HepG2 (cell line): ENCODE data around the gene CD276. TPM values are rescaled to one million over a fixed set of nuclear protein-coding genes. Genes with fewer than 3 reads are reported as not detected.

Experiments
- EZH2 ChIP-seq: conservative IDR thresholded peaks from 2 replicates; pipeline ENCODE4 v1.6.1; 2012; ENCODE audit warnings: mild to moderate bottlenecking, low read depth, low read length, moderate library complexity
- IRF2 ChIP-seq: IDR thresholded peaks from 2 replicates; pipeline ENCODE4 v1.6.1; 2018; ENCODE audit warnings: missing genetic modification reagents, missing compliant biosample characterization
- KDM5B ChIP-seq: sonication (generic); formaldehyde crosslinking; IDR thresholded peaks from 2 replicates; pipeline ENCODE4 v1.4.0; 2020; ENCODE audit warnings: missing genetic modification reagents, mild to moderate bottlenecking, borderline replicate concordance
- LCORL ChIP-seq, 2 experiments: fragments of 450-650 bp in 1 of 2; sonication (generic) in 1 of 2; formaldehyde crosslinking in 1 of 2; IDR thresholded peaks; 2 replicates each; pipeline versions ENCODE4 v1.5.0 to v1.6.1; 2017 to 2020; ENCODE audit warnings: antibody characterized with exemption in 1 of 2, missing genetic modification reagents in 1 of 2
- NCOR1 ChIP-seq: fragments of 200-600 bp; sonication (generic); IDR thresholded peaks from 2 replicates; pipeline ENCODE4 v1.7.0; 2017; ENCODE audit warnings: antibody characterized with exemption, low read length, borderline replicate concordance
- SMARCE1 ChIP-seq: fragments of 450-650 bp; IDR thresholded peaks from 2 replicates; pipeline ENCODE4 v1.6.1; 2017; ENCODE audit warnings: borderline replicate concordance
- SP140L ChIP-seq: sonication (generic); formaldehyde crosslinking; IDR thresholded peaks from 2 replicates; pipeline ENCODE4 v1.4.0; 2020; ENCODE audit warnings: missing genetic modification reagents, borderline replicate concordance
- TGIF2 ChIP-seq: IDR thresholded peaks from 2 replicates; pipeline ENCODE4 v1.6.1; 2016; ENCODE audit warnings: control low read depth, missing compliant biosample characterization
- THAP11 ChIP-seq: IDR thresholded peaks from 2 replicates; pipeline ENCODE4 v1.6.1; 2016; ENCODE audit warnings: missing biosample characterization, missing genetic modification reagents
- ZBTB21 ChIP-seq: sonication (generic); formaldehyde crosslinking; IDR thresholded peaks from 2 replicates; pipeline ENCODE4 v1.4.0; 2020; ENCODE audit warnings: missing genetic modification reagents
- ZFP82 ChIP-seq: sonication (generic); formaldehyde crosslinking; IDR thresholded peaks from 2 replicates; pipeline ENCODE4 v1.5.1; 2020; ENCODE audit warnings: mild to moderate bottlenecking, missing genetic modification reagents, borderline replicate concordance
- ZNF20 ChIP-seq: sonication (generic); formaldehyde crosslinking; IDR thresholded peaks from 2 replicates; pipeline ENCODE4 v1.4.0; 2020; ENCODE audit warnings: mild to moderate bottlenecking, moderate library complexity, missing genetic modification reagents
- ZNF24 ChIP-seq: fragments of 450-650 bp; IDR thresholded peaks from 2 replicates; pipeline ENCODE4 v1.6.1; 2017; ENCODE audit warnings: antibody characterized with exemption, mild to moderate bottlenecking
- ZNF337 ChIP-seq: sonication (generic); formaldehyde crosslinking; IDR thresholded peaks from 2 replicates; pipeline ENCODE4 v1.5.1; 2020; ENCODE audit warnings: missing genetic modification reagents, low read depth, mild to moderate bottlenecking, borderline replicate concordance
- ZNF670 ChIP-seq: sonication (generic); formaldehyde crosslinking; IDR thresholded peaks from 2 replicates; pipeline ENCODE4 v1.8.0; 2022; ENCODE audit warnings: mild to moderate bottlenecking, missing genetic modification reagents, borderline replicate concordance
- ZNF773 ChIP-seq: sonication (generic); formaldehyde crosslinking; IDR thresholded peaks from 2 replicates; pipeline ENCODE4 v1.4.0; 2020; ENCODE audit warnings: missing genetic modification reagents, borderline replicate concordance
- ZSCAN22 ChIP-seq: sonication (generic); formaldehyde crosslinking; IDR thresholded peaks from 2 replicates; pipeline ENCODE4 v1.4.0; 2020; ENCODE audit warnings: mild to moderate bottlenecking, missing genetic modification reagents
- polyA plus RNA-seq, 8 experiments: library from polyadenylated mRNA; depleted of rRNA in 3 of 8; stranded (reverse) in 7 of 8; unstranded in 1 of 8; fragments of >200 nt; fragmentation: Illumina TruSeq in 4 of 8; extraction: Trizol in 4 of 8; gene quantifications; 2 replicates each; pipeline versions ENCODE4 v1.2.1 to v1.2.3, GENCODE V29; 2011 to 2016; ENCODE audit warnings: low read depth in 4 of 8, missing spikeins in 1 of 8, mixed read lengths in 1 of 8; ENCODE audit not compliant: insufficient read depth in 1 of 8
- total RNA-seq, 5 experiments: library from RNA; depleted of rRNA; stranded (reverse); fragments of >200 nt; fragmentation: Illumina TruSeq; extraction: Trizol; gene quantifications; 2 replicates each; pipeline ENCODE4 v1.2.3, GENCODE V29; 2016; ENCODE audit warnings: low read depth in 1 of 5
- TF ChIP-seq, protein P1 (sequence below): sonication (generic); IDR thresholded peaks from 2 replicates; pipeline ENCODE4 v1.6.1; 2016; ENCODE audit warnings: low read depth, borderline replicate concordance
- TF ChIP-seq, protein P2 (sequence below): sonication (generic); formaldehyde crosslinking; IDR thresholded peaks from 2 replicates; pipeline ENCODE4 v1.4.0; 2020; ENCODE audit warnings: mild to moderate bottlenecking, missing genetic modification reagents, borderline replicate concordance
- TF ChIP-seq, protein P3 (sequence below): sonication (generic); formaldehyde crosslinking; IDR thresholded peaks from 2 replicates; pipeline ENCODE4 v1.5.0; 2020; ENCODE audit warnings: mild to moderate bottlenecking, missing genetic modification reagents, moderate library complexity
- TF ChIP-seq, protein P4 (sequence below): sonication (generic); formaldehyde crosslinking; IDR thresholded peaks from 2 replicates; pipeline ENCODE4 v1.4.0; 2020; ENCODE audit warnings: missing genetic modification reagents

The CD276 gene
- total and polyA plus RNA-seq, 2 of the 13 experiments (the other 11 are each of a cell fraction or from before 2014, with no cell fraction given), result 24.6 to 55.2 TPM

DNA sequence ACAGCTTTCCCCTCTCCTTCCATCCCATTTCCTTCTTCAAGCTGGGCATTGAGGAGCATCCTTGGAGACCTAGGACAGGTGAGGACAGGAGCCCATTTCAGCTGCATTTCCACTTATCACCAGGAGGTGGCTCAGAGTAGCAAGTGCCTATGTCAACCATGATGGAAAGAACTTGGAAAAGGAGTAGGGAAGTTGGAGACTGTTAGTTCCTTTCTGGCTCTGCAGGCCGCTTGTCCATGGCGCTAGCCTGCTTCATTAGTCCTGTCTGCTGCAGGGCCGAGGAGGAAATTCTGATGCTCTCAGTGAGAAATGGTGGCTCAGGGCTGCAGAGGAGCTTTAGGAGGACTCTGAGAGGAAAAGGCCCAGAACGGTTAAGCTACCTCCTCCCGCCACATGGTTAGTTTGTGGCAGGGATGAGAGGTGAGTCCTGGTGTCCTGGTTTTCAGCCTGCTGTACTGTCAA, 7.0 kb upstream of the CD276 start (continued):
- TF ChIP-seq LCORL (IDR thresholded peaks at IDR 0.05) (no peak), LCORL (CRISPR knock-in tag; IDR thresholded peaks at IDR 0.05) (no peak), NCOR1 (no peak), ZSCAN22 (no peak), KDM5B (no peak), SMARCE1 (no peak), ZNF20 (CRISPR knock-in tag) (no peak), IRF2 (CRISPR knock-in tag) (0 out of 2 replicates have a peak, but pooled peaks have one; percentile 27), ZNF24 (no peak), ZFP82 (CRISPR knock-in tag) (no peak), ZNF773 (CRISPR knock-in tag) (no peak), THAP11 (CRISPR knock-in tag) (no peak), SP140L (CRISPR knock-in tag) (no peak), ZNF337 (CRISPR knock-in tag) (no peak), ZNF670 (CRISPR knock-in tag) (no peak), ZBTB21 (no peak), TGIF2 (peak; percentile 67; the same call in 1 of the 2 replicates), EZH2 (no peak)
- TF ChIP-seq, protein P1, sequence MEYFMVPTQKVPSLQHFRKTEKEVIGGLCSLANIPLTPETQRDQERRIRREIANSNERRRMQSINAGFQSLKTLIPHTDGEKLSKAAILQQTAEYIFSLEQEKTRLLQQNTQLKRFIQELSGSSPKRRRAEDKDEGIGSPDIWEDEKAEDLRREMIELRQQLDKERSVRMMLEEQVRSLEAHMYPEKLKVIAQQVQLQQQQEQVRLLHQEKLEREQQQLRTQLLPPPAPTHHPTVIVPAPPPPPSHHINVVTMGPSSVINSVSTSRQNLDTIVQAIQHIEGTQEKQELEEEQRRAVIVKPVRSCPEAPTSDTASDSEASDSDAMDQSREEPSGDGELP, result no peak
- TF ChIP-seq, protein P2, sequence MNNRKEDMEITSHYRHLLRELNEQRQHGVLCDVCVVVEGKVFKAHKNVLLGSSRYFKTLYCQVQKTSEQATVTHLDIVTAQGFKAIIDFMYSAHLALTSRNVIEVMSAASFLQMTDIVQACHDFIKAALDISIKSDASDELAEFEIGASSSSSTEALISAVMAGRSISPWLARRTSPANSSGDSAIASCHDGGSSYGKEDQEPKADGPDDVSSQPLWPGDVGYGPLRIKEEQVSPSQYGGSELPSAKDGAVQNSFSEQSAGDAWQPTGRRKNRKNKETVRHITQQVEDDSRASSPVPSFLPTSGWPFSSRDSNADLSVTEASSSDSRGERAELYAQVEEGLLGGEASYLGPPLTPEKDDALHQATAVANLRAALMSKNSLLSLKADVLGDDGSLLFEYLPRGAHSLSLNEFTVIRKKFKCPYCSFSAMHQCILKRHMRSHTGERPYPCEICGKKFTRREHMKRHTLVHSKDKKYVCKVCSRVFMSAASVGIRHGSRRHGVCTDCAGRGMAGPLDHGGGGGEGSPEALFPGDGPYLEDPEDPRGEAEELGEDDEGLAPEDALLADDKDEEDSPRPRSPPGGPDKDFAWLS (CRISPR knock-in tag), result no peak
- TF ChIP-seq, protein P3, sequence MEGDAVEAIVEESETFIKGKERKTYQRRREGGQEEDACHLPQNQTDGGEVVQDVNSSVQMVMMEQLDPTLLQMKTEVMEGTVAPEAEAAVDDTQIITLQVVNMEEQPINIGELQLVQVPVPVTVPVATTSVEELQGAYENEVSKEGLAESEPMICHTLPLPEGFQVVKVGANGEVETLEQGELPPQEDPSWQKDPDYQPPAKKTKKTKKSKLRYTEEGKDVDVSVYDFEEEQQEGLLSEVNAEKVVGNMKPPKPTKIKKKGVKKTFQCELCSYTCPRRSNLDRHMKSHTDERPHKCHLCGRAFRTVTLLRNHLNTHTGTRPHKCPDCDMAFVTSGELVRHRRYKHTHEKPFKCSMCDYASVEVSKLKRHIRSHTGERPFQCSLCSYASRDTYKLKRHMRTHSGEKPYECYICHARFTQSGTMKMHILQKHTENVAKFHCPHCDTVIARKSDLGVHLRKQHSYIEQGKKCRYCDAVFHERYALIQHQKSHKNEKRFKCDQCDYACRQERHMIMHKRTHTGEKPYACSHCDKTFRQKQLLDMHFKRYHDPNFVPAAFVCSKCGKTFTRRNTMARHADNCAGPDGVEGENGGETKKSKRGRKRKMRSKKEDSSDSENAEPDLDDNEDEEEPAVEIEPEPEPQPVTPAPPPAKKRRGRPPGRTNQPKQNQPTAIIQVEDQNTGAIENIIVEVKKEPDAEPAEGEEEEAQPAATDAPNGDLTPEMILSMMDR (CRISPR knock-in tag), result peak; percentile 88
- TF ChIP-seq, protein P4, sequence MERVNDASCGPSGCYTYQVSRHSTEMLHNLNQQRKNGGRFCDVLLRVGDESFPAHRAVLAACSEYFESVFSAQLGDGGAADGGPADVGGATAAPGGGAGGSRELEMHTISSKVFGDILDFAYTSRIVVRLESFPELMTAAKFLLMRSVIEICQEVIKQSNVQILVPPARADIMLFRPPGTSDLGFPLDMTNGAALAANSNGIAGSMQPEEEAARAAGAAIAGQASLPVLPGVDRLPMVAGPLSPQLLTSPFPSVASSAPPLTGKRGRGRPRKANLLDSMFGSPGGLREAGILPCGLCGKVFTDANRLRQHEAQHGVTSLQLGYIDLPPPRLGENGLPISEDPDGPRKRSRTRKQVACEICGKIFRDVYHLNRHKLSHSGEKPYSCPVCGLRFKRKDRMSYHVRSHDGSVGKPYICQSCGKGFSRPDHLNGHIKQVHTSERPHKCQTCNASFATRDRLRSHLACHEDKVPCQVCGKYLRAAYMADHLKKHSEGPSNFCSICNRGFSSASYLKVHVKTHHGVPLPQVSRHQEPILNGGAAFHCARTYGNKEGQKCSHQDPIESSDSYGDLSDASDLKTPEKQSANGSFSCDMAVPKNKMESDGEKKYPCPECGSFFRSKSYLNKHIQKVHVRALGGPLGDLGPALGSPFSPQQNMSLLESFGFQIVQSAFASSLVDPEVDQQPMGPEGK (CRISPR knock-in tag), result no peak
